Testis (tissue), 3 donors: ENCODE data around the gene TNNT2. TPM values are rescaled to one million over a fixed set of nuclear protein-coding genes. Genes with fewer than 3 reads are reported as not detected.

Experiments used
- DNase-seq: peaks from one replicate; pipeline ENCODE4 v3.0.0-alpha.2; 2019
- H3K27ac ChIP-seq, 2 donors: fragments of 200-600 bp; sonication (generic); one replicate each; pipeline ENCODE4 v1.5.1; 2019
- H3K27me3 ChIP-seq: fragments of 200-600 bp; sonication (generic); one replicate; pipeline ENCODE4 v1.5.1; 2019
- H3K36me3 ChIP-seq: fragments of 200-600 bp; sonication (generic); one replicate; pipeline ENCODE4 v1.5.1; 2017; ENCODE audit warnings: low read depth; ENCODE audit errors: missing control alignments
- H3K4me1 ChIP-seq: fragments of 200-600 bp; sonication (generic); one replicate; pipeline ENCODE4 v1.5.1; 2019
- H3K4me3 ChIP-seq, 2 donors: fragments of 200-600 bp; sonication (generic); one replicate each; pipeline ENCODE4 v1.5.1; 2017 to 2019
- H3K9me3 ChIP-seq: fragments of 200-600 bp; sonication (generic); one replicate; pipeline ENCODE4 v1.5.1; 2017
- CTCF ChIP-seq, 3 experiments: fragments of 450-650 bp in 2 of 3; fragments of 200-600 bp in 1 of 3; sonication (generic) in 1 of 3; IDR thresholded peaks; one replicate each; pipeline ENCODE4 v1.5.1; 2016 to 2019; ENCODE audit warnings: antibody characterized with exemption in 3 of 3, mild to moderate bottlenecking in 2 of 3, moderate library complexity in 1 of 3
- POLR2A ChIP-seq: fragments of 450-650 bp; IDR thresholded peaks from one replicate; pipeline ENCODE4 v1.6.1; 2017; ENCODE audit warnings: antibody characterized with exemption, mild to moderate bottlenecking, moderate library complexity
- WGBS, 2 donors: methylation state at CpG; one replicate each; pipeline ENCODE4 v1.1.5; 2018; 5-methylcytosine and 5-hydroxymethylcytosine counted together
- intact Hi-C: fragments of 100-400 bp; cut with DNase I; formaldehyde crosslinking; loops from one replicate; pipeline ENCODE4 v1.15.1; 2023; ENCODE audit warnings: low total_unique reads
- polyA plus RNA-seq: library from polyadenylated mRNA; stranded (reverse); fragments of 350-450 nt; fragmentation: Illumina TruSeq; extraction: RNeasy Lipid Tissue Mini Kit (QIAGEN cat#74804); gene quantifications from one replicate; pipeline ENCODE4 v1.2.3, GENCODE V29; 2014; ENCODE audit warnings: low read depth, low replicate concordance; ENCODE audit not compliant: insufficient read depth
- total RNA-seq, 2 donors: library from RNA; depleted of rRNA; stranded (reverse); fragments of >200 nt; gene quantifications; one replicate each; pipeline ENCODE4 v1.2.3, GENCODE V29; 2016

The TNNT2 gene
- total and polyA plus RNA-seq, 3 donors from 2014 or later, result 0.79 to 2.7 (median 1.1) TPM

DNA sequence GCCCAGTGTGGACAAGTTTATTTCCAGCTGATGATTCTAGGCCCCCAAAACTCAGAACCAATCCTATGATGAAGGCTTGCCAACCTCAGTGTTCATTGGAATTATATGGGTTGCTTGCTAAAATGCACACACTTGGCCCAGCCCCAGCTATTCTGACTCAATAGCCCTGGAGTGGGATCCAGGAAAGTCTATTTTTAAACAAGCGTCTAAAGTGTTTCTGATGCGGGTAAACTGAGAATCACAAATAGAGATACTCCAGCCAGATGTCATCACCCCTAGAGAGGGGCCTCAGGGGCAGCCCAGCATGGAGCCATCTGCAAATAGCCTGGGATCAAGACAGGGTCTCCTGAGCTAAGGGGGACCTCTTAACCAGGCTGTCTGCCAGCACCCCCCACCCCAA, 48.2 kb downstream of the TNNT2 start:
- Histone ChIP-seq H3K27me3 (no peaks in the 10 kb centered on the region), H3K27ac (no peak overlapping the region), H3K4me3 (no peak overlapping the region), H3K4me1 (no peaks in the 10 kb centered on the region), H3K9me3 (no peaks in the 10 kb centered on the region), H3K36me3 (no peaks in the 10 kb centered on the region)
- intact Hi-C loops, result no loop called here
- no peak for DNase-seq
- WGBS, 2 donors, result 53 to 79% methylated on average over 2 of the region's 2 CpGs
- TF ChIP-seq POLR2A, result no peak
- TF ChIP-seq CTCF (IDR thresholded peaks at IDR 0.05), result no peak

- H3K4me1 ChIP-seq, result no peaks in the 10 kb centered on the region
- DNase-seq, result no peak
- intact Hi-C loops, result no loop called here
- TF ChIP-seq POLR2A (no peak), CTCF (IDR thresholded peaks at IDR 0.05) (no peak)
- H3K27me3 ChIP-seq, result no peaks in the 10 kb centered on the region
- no peak overlapping the region for H3K27ac ChIP-seq
- no peak overlapping the region for H3K4me3 ChIP-seq
- H3K36me3 ChIP-seq, result no peaks in the 10 kb centered on the region
- no peaks in the 10 kb centered on the region for H3K9me3 ChIP-seq
- WGBS, 2 donors, result 64 to 75% methylated on average over 4 of the region's 4 CpGs
These were observed 48.9 kb downstream of the TNNT2 start for GRCh38 chr1:201328576-201328975.

DNA sequence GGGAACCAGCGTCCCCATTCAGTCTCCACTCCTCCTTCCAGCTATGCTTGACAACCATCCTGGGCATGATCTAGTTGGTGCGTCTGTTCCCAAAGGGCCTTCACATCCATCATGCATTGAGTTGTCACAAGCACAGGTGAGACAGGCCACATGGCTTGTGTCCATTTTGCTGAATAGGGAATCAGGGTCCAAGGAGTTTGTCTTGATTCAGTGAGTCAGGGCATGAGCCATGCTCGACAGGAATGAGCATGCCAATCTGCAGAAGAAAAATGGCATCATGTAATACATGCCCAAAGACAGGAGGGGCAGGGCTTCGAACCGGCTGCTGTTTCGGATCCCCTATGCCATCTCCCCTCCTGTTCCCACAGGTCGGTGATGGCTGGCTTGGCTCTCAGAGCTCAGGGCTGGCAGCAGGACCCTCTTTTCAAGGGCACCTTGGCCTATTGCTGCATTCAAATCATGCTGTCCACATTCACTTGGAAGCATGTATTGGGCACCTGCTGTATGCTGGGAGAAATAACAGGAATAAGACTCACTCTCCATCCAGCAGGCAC, 49.7 kb downstream of the TNNT2 start:
- no peak for DNase-seq
- Histone ChIP-seq H3K4me3 (no peak overlapping the region), H3K36me3 (no peaks in the 10 kb centered on the region), H3K27me3 (no peaks in the 10 kb centered on the region), H3K27ac (no peak overlapping the region), H3K4me1 (no peaks in the 10 kb centered on the region), H3K9me3 (no peaks in the 10 kb centered on the region)
- TF ChIP-seq CTCF (IDR thresholded peaks at IDR 0.05), result no peak
- no peak for TF ChIP-seq POLR2A
- WGBS, 2 donors, result 94 to 97% methylated on average over 2 to 7 of the region's 7 CpGs
- intact Hi-C loops, result no loop called here

- intact Hi-C loops, result no loop called here
- Histone ChIP-seq H3K27ac (no peak overlapping the region), H3K4me1 (no peaks in the 10 kb centered on the region), H3K27me3 (no peaks in the 10 kb centered on the region), H3K9me3 (no peaks in the 10 kb centered on the region), H3K36me3 (no peaks in the 10 kb centered on the region), H3K4me3 (no peak overlapping the region)
- DNase-seq, result no peak
- WGBS, 2 donors, result 79 to 86% methylated on average over 4 of the region's 4 CpGs
- TF ChIP-seq POLR2A, result no peak
- no peak for TF ChIP-seq CTCF (IDR thresholded peaks at IDR 0.05)
These were observed 50.8 kb downstream of the TNNT2 start for GRCh38 chr1:201326710-201327109.

DNA sequence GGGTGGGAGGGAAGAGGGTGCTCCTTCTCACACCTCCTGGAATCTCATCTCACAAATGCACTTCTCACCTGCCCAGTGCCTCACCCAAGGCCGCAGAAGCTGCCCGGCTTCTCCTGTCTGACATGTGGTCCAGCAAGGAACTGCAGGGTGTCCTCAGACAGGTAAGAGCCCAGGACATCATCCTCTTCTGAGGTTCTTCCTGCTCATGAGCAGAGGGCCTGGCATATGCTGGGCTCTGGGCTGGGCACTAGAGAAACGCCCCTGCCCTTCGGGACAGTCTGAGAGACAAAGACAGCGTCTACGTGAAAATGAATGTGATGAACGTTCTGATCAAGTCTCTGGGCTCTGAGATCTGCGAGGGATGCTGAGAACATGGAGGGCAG, 51.8 kb downstream of the TNNT2 start:
- 90 to 95% methylated on average over 8 of the region's 8 CpGs for WGBS, 2 donors

More for the DNA sequence above, 51.8 kb downstream of the TNNT2 start:
- H3K4me1 ChIP-seq, result no peaks in the 10 kb centered on the region
- intact Hi-C loops, result no loop called here
- no peak overlapping the region for H3K27ac ChIP-seq
- TF ChIP-seq CTCF (IDR thresholded peaks at IDR 0.05) (no peak), POLR2A (no peak)
- no peaks in the 10 kb centered on the region for H3K9me3 ChIP-seq
- no peaks in the 10 kb centered on the region for H3K27me3 ChIP-seq
- no peak for DNase-seq
- H3K4me3 ChIP-seq, result no peak overlapping the region
- no peaks in the 10 kb centered on the region for H3K36me3 ChIP-seq
